ENCODE measurements around the gene LRRC58.
A peak's percentile ranks its signal among the peaks of the same experiment; 100 is the strongest.
"Not testable (repeated sequence)": the region's sequence is repeated elsewhere in the genome, so short reads cannot be mapped to it uniquely, and the experiment has no call there.

LRRC58 gene

GRCh38 chr3:120348991-120349854, at the start of gene LRRC58:
TSS of gene LRRC58 (minus strand) at chr3:120349354. CDS start at chr3:120349243, 111 bp downstream.
- peak; percentile 80 for DNase-seq (ENCODE audit: low read depth)
- peak within 1 kb of the TSS; percentile 87 for H3K4me3 ChIP-seq (ENCODE audit: low read depth, low read length)

GRCh38 chr3:120396469-120396868, 47.3 kb upstream of the LRRC58 start:
- no peak overlapping the region for H3K4me3 ChIP-seq (ENCODE audit: low read depth, low read length)
- DNase-seq (ENCODE audit: low read depth), result no peak

GRCh38 chr3:120394347-120394746, 45.2 kb upstream of the LRRC58 start:
- no peak for DNase-seq (ENCODE audit: low read depth)
- no peak overlapping the region for H3K4me3 ChIP-seq (ENCODE audit: low read depth, low read length)

- DNase-seq (ENCODE audit: low read depth), result no peak
- no peak overlapping the region for H3K4me3 ChIP-seq (ENCODE audit: low read depth, low read length)
Measured at GRCh38 chr3:120393761-120394160, 44.6 kb upstream of the LRRC58 start.

- no peak overlapping the region for H3K4me3 ChIP-seq (ENCODE audit: low read depth, low read length)
- DNase-seq (ENCODE audit: low read depth), result no peak
Measured at GRCh38 chr3:120393243-120393642, 44.1 kb upstream of the LRRC58 start.

GRCh38 chr3:120382941-120383447, 33.8 kb upstream of the LRRC58 start:
- no peak overlapping the region for H3K4me3 ChIP-seq (ENCODE audit: low read depth, low read length)
- no peak for DNase-seq (ENCODE audit: low read depth)

DNA sequence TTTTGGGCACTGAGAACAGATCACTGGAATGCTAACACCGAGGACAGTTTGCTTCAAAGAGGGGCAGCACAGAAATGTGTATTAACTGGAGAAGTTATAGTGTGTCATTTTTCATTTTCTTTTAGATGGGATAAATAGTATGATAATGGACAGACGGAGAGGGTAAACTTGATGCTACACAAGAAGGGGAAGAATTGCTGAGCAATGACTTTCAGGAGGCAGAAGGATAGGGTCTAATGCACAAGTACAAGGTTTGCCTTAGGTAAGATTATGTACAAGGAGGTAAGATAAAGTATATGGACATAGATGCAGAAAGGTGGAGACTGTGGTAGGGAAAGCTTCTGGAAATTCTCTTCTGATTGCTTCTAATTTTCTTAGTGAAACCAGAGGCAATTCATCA, 32.3 kb upstream of the LRRC58 start:
- DNase-seq (ENCODE audit: low read depth), result no peak

DNA sequence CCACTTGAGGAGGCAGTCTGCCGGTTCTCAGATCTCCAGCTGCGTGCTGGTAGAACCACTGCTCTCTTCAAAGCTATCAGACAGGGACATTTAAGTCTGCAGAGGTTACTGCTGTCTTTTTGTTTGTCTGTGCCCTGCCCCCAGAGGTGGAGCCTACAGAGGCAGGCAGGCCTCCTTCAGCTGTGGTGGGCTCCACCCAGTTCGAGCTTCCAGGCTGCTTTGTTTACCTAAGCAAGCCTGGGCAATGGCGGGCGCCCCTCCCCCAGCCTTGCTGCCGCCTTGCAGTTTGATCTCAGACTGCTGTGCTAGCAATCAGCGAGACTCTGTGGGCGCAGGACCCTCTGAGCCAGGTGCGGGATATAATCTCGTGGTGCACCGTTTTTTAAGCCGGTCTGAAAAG, 28.8 kb upstream of the LRRC58 start:
- not testable (repeated sequence) for H3K4me3 ChIP-seq (ENCODE audit: low read depth, low read length); DNase-seq (ENCODE audit: low read depth)

More for the DNA sequence above, 32.3 kb upstream of the LRRC58 start:
- no peak overlapping the region for H3K4me3 ChIP-seq (ENCODE audit: low read depth, low read length)

DNA sequence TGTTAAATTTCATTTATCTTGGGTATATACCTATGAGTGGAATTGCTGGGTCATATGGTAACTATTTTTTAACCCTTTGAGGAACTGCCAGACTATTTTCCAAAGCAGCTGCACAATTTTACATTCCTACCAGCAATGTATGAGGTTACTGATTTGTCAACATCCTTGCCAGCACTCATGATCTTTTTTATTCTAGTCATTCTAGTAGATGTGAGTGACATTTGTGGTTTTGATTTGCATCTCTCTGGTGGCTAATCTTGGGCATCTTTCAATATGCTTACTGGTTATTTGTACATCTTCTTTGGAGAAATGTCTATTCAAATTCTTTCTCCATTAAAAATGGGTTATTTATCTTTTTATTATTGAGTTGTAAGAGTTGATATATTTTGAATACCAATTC, 21.3 kb upstream of the LRRC58 start:
- no peak overlapping the region for H3K4me3 ChIP-seq (ENCODE audit: low read depth, low read length)
- DNase-seq (ENCODE audit: low read depth), result no peak

DNA sequence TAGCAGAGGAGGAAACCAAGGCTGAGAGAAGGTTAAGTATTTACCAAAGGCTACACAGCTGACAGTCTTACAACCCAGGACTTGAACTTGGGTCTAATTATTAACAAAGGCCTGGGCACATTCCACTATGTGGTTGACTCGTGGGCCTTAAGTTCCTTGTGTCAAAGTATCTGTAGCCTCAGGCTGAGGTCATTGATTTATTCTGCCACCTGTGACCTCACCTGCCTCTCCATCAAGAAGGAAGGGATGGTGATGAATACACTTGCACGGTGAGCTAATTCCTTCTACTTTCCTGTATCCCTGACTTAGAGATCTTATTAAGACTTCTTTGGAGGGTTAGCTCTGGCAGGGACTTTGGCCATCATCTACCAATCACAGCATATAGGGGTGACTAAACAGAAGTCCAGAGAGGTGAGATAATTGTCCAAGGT, 19.9 kb upstream of the LRRC58 start:
- H3K4me3 ChIP-seq (ENCODE audit: low read depth, low read length), result no peak overlapping the region
- DNase-seq (ENCODE audit: low read depth), result no peak

DNA sequence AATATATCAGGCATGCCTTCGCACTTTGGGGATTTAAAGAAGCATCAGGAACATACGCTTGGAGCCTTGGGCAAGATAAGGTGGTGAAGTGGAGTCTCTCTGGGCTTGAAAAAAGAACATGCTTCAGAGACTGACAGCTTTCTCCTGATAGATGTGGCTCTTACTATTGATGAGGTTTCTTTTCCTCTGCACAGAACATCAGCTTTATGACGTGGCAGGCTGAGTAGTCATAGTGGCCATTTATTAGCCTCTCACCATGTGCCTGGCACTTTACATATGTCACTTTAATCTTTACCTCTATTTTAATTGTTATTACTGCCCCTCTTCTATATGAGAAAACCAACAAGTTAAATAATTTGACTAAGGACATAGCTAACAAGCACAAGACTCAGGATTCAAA, 19.0 kb upstream of the LRRC58 start:
- no peak overlapping the region for H3K4me3 ChIP-seq (ENCODE audit: low read depth, low read length)
- DNase-seq (ENCODE audit: low read depth), result no peak

GRCh38 chr3:120364821-120365220, 15.7 kb upstream of the LRRC58 start:
- H3K4me3 ChIP-seq (ENCODE audit: low read depth, low read length), result no peak overlapping the region
- DNase-seq (ENCODE audit: low read depth), result peak; percentile 2

GRCh38 chr3:120364101-120364500, 14.9 kb upstream of the LRRC58 start:
- no peak for DNase-seq (ENCODE audit: low read depth)
- H3K4me3 ChIP-seq (ENCODE audit: low read depth, low read length), result no peak overlapping the region

- H3K4me3 ChIP-seq (ENCODE audit: low read depth, low read length), result no peak overlapping the region
- DNase-seq (ENCODE audit: low read depth), result no peak
Measured at GRCh38 chr3:120357807-120358206, 8.7 kb upstream of the LRRC58 start.

DNA sequence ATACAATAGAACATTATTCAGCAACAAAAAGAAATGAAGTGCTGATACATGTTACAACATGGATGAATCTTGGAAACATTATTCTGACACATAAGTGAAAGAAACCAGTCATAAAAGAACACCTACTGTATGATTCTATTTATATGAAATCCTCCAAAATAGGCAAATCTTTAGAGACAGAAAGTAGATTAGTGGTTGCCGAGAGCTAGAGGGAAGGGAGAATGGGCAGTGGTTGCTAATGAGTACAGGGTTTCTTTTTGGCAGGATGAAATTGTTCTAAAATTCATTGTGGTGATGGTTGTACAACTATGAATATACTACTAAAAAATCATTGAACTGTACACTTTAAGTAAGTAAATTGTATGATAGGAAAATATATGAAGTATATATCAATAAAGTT, 6.3 kb upstream of the LRRC58 start:
- DNase-seq (ENCODE audit: low read depth), result no peak

GRCh38 chr3:120353463-120353862, 4.3 kb upstream of the LRRC58 start:
- no peak for DNase-seq (ENCODE audit: low read depth)
- no peak overlapping the region for H3K4me3 ChIP-seq (ENCODE audit: low read depth, low read length)

More for the DNA sequence above, 6.3 kb upstream of the LRRC58 start:
- no peak overlapping the region for H3K4me3 ChIP-seq (ENCODE audit: low read depth, low read length)

DNA sequence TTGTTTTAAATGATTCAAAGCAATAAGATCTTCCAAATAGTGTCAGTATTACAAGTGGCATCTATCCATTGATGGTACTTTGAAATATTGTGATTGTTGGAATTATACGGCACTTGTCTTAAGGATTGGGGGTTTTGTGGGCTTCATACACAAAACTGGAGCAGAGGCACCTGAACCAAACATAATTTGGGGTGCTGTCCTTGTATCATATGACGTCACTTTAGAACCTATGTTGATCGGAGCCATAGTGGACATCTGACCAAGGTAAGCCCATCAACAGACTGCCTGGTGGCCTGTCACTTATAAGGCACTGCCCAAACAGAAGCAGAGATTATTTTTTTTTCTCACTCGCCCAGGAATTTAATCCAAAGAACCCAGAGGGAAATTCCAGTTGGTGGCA, 2.9 kb upstream of the LRRC58 start:
- no peak overlapping the region for H3K4me3 ChIP-seq (ENCODE audit: low read depth, low read length)
- no peak for DNase-seq (ENCODE audit: low read depth)

- peak; percentile 53 for DNase-seq (ENCODE audit: low read depth)
- no peak overlapping the region for H3K4me3 ChIP-seq (ENCODE audit: low read depth, low read length)
Measured at GRCh38 chr3:120350401-120350941, 1.3 kb upstream of the LRRC58 start.

- H3K4me3 ChIP-seq (ENCODE audit: low read depth, low read length), result peak overlapping the region; percentile 87
- no peak for DNase-seq (ENCODE audit: low read depth)
Measured at GRCh38 chr3:120349855-120350125, 636 bp upstream of the LRRC58 start.

DNA sequence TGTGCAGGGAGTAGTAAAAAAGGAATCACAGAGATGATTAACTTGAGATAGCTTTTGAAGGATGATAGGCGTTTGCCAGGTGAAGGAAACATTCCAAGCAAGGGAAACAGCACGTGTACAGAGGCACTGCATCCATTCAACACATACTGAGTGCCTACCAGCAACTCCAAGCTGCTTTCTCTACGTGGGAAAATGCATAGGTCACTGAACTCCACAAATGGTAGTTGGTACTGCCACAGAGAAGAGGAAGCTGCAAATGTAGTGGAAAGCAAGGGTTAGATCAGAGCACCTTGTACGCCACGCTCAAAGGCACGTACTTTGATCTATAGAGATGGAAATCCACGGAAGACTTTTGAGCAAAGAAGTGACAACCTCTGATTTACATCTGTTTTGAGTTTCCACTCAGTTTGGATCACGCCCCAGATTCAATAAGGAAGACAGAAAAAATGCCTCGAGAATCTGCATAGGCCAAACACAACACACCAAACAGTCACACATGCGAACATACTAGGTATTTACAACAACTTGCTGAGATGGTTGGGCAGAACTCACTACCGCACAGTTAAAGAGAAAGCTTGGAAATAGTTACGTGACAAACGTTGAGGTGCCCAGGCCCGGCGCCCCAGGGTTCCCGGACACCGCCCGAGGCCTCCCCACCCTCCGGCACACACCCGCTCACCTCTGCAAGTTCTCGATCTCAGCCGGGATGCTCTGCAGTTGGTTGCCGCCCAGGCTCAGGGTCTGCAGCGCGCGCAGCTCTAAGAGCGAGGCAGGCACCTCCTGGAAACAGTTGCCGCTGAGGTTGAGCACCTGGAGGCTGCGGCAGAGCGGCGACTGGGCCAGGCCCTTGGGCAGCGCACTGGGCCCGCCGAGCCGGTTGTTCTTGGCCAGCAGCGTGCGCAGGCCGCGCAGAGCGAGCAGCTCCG, 826 bp downstream of the LRRC58 start:
- no peak for DNase-seq (ENCODE audit: low read depth)
- peak overlapping the region; percentile 87 for H3K4me3 ChIP-seq (ENCODE audit: low read depth, low read length)

Measured in skeletal muscle cell (primary cell).